CD14-positive monocyte (primary cell): ENCODE measurements around the gene PILRA. TPM values are rescaled to one million over a fixed set of nuclear protein-coding genes. Genes with fewer than 3 reads are reported as not detected.

Experiments used
- DNase-seq, 3 donors: peaks; one replicate each; pipeline ENCODE4 v3.0.0-alpha.2; 2011 to 2022
- H2AFZ ChIP-seq: 2 replicates; pipeline ENCODE4 v1.6.0; 2012; ENCODE audit warnings: mild to moderate bottlenecking, low read depth, low read length, inconsistent platforms; ENCODE audit not compliant: insufficient read depth, poor library complexity, severe bottlenecking
- H3K27ac ChIP-seq, 2 donors: 1 replicate in 1 of 2; 2 replicates in 1 of 2; pipeline ENCODE4 v1.5.1; 2012 to 2013; ENCODE audit warnings: low read length in 2 of 2, control low read depth in 1 of 2, inconsistent platforms in 1 of 2, low read depth in 1 of 2, mild to moderate bottlenecking in 1 of 2
- H3K27me3 ChIP-seq, 2 donors: one replicate each; pipeline versions ENCODE4 v1.6.0 to v1.6.1; 2011 to 2013; ENCODE audit warnings: low read length in 2 of 2; ENCODE audit not compliant: control insufficient read depth in 2 of 2, insufficient read depth in 2 of 2
- H3K36me3 ChIP-seq, 2 donors: replicated peaks in 1 of 2; 1 replicate in 1 of 2; 2 replicates in 1 of 2; pipeline versions ENCODE4 v1.5.1 to v1.6.1; 2012 to 2013; ENCODE audit warnings: low read length in 2 of 2, control low read depth in 1 of 2, inconsistent platforms in 1 of 2, mild to moderate bottlenecking in 1 of 2; ENCODE audit not compliant: insufficient read depth in 2 of 2, control insufficient read depth in 1 of 2
- H3K4me1 ChIP-seq, 2 donors: 1 replicate in 1 of 2; 2 replicates in 1 of 2; pipeline versions ENCODE4 v1.5.1 to v1.6.1; 2012 to 2013; ENCODE audit warnings: low read length in 2 of 2, control low read depth in 1 of 2, inconsistent platforms in 1 of 2, mild to moderate bottlenecking in 1 of 2, moderate library complexity in 1 of 2; ENCODE audit not compliant: insufficient read depth in 2 of 2, control insufficient read depth in 1 of 2
- H3K4me2 ChIP-seq: replicated peaks from 2 replicates; pipeline ENCODE3; 2012; ENCODE audit warnings: low read length, moderate library complexity, mild to moderate bottlenecking; ENCODE audit not compliant: poor library complexity, severe bottlenecking; ENCODE audit errors: extremely low read depth
- H3K4me3 ChIP-seq, 3 experiments: fragments of 200-600 bp in 1 of 3; sonication (generic) in 1 of 3; replicated peaks in 1 of 3; 1 replicate in 2 of 3; 2 replicates in 1 of 3; pipeline ENCODE4 v1.5.1; 2011 to 2013; ENCODE audit warnings: low read length in 3 of 3, mild to moderate bottlenecking in 3 of 3, control low read depth in 2 of 3, low read depth in 2 of 3, inconsistent platforms in 1 of 3, moderate library complexity in 1 of 3
- H3K79me2 ChIP-seq: 2 replicates; pipeline ENCODE4 v1.6.0; 2012; ENCODE audit warnings: mild to moderate bottlenecking, control low read depth, inconsistent platforms, low read length, moderate library complexity; ENCODE audit not compliant: insufficient read depth
- H3K9ac ChIP-seq: 2 replicates; pipeline ENCODE4 v1.6.0; 2017; ENCODE audit warnings: low read length, mild to moderate bottlenecking; ENCODE audit not compliant: insufficient read depth, poor library complexity, severe bottlenecking
- H3K9me3 ChIP-seq, 2 donors: replicated peaks in 1 of 2; 1 replicate in 1 of 2; 2 replicates in 1 of 2; pipeline versions ENCODE4 v1.5.1 to v1.6.1; 2012 to 2013; ENCODE audit warnings: low read length in 2 of 2, control low read depth in 1 of 2; ENCODE audit not compliant: control insufficient read depth in 1 of 2, insufficient read depth in 1 of 2
- H4K20me1 ChIP-seq: 2 replicates; pipeline ENCODE4 v1.6.0; 2012; ENCODE audit warnings: mild to moderate bottlenecking, low read length, control low read depth, moderate library complexity; ENCODE audit not compliant: insufficient read depth
- H3K27ac Mint-ChIP-seq, 7 donors: one replicate each; pipeline ENCODE4 v1.8.0; 2020; ENCODE audit warnings: mild to moderate bottlenecking in 7 of 7, mixed read lengths in 7 of 7, moderate library complexity in 6 of 7, inconsistent platforms in 2 of 7
- H3K27me3 Mint-ChIP-seq, 3 donors: one replicate each; pipeline ENCODE4 v1.8.0; 2021 to 2022; ENCODE audit warnings: low read depth in 3 of 3, mild to moderate bottlenecking in 3 of 3, mixed read lengths in 3 of 3, moderate library complexity in 3 of 3, inconsistent platforms in 1 of 3
- H3K36me3 Mint-ChIP-seq, 2 donors: one replicate each; pipeline ENCODE4 v1.8.0; 2020; ENCODE audit warnings: mixed read lengths in 2 of 2, inconsistent platforms in 1 of 2, mild to moderate bottlenecking in 1 of 2
- H3K4me1 Mint-ChIP-seq: one replicate; pipeline ENCODE4 v1.8.0; 2020; ENCODE audit warnings: mild to moderate bottlenecking, mixed read lengths
- H3K4me3 Mint-ChIP-seq, 2 donors: one replicate each; pipeline ENCODE4 v1.8.0; 2020; ENCODE audit warnings: mild to moderate bottlenecking in 2 of 2, mixed read lengths in 2 of 2, moderate library complexity in 1 of 2
- H3K9me3 Mint-ChIP-seq, 7 donors: one replicate each; pipeline ENCODE4 v1.8.0; 2020 to 2022; ENCODE audit warnings: mixed read lengths in 7 of 7, mild to moderate bottlenecking in 6 of 7, moderate library complexity in 6 of 7, inconsistent platforms in 2 of 7
- CTCF ChIP-seq: fragments of 200-600 bp; IDR thresholded peaks from one replicate; pipeline ENCODE4 v1.8.0; 2022; ENCODE audit warnings: antibody characterized with exemption, mild to moderate bottlenecking
- WGBS: methylation state at CpG from one replicate; pipeline ENCODE4 v1.1.5; 2013; ENCODE audit warnings: missing lambda C conversion rate; ENCODE audit not compliant: insufficient coverage; 5-methylcytosine and 5-hydroxymethylcytosine counted together
- intact Hi-C, 2 donors: fragments of 100-400 bp; cut with micrococcal nuclease; formaldehyde crosslinking; loops; one replicate each; pipeline versions ENCODE4 v1.15.0 to v1.15.1; 2023
- polyA plus RNA-seq, 3 donors: library from polyadenylated mRNA; depleted of rRNA in 1 of 3; unstranded in 2 of 3; stranded (reverse) in 1 of 3; fragments of 300-500 nt in 2 of 3; fragments of >200 nt in 1 of 3; fragmentation: Illumina TruSeq in 2 of 3; gene quantifications; 1 replicate in 2 of 3; 2 replicates in 1 of 3; pipeline ENCODE4 v1.2.3, GENCODE V29; 2012 to 2021

Gene PILRA
- polyA plus RNA-seq, 3 donors, result 316 to 491 (median 364) TPM

GRCh38 chr7:100402241-100402640, 29.0 kb downstream of the PILRA start:
- no peak overlapping the region for H3K9ac ChIP-seq
- H3K4me1 ChIP-seq, result peaks cover 16 to 33% of the 10 kb centered on the region in 2 donors
- H3K27me3 Mint-ChIP-seq, result peaks cover 0 to 2% (median 2%) of the 10 kb centered on the region in 3 donors
- peak overlapping the region in 3 of 7 donors; percentile 21 to 72 (median 34) for H3K27ac Mint-ChIP-seq
- H3K79me2 ChIP-seq, result peaks cover 6% of the 10 kb centered on the region
- H3K36me3 Mint-ChIP-seq, result peaks cover 84 to 91% of the 10 kb centered on the region in 2 donors
- H3K4me1 Mint-ChIP-seq, result peaks cover 46% of the 10 kb centered on the region
- peak overlapping the region in 1 of 2 donors; percentile 33 for H3K27ac ChIP-seq
- H3K9me3 ChIP-seq, result no peaks in the 10 kb centered on the region
- H3K4me3 ChIP-seq, result no peak overlapping the region
- no peak overlapping the region for H2AFZ ChIP-seq
- intact Hi-C loops, result loop anchor here in 1 of 2 donors (5.0 kb wide), 1 partner anchor 55 kb away; no protein-coding TSS in a partner anchor
- TF ChIP-seq CTCF, result no peak
- no peak overlapping the region for H3K4me3 Mint-ChIP-seq
- H3K27me3 ChIP-seq, result no peaks in the 10 kb centered on the region
- DNase-seq, result no peak
- H3K9me3 Mint-ChIP-seq, result peaks cover 0 to 3% (median 0%) of the 10 kb centered on the region in 7 donors
- WGBS, result 95% methylated on average over 2 of the region's 2 CpGs
- H3K36me3 ChIP-seq, result peaks cover 66 to 92% of the 10 kb centered on the region in 2 donors
- H4K20me1 ChIP-seq, result peaks cover 55% of the 10 kb centered on the region
- no peak overlapping the region for H3K4me2 ChIP-seq

- Histone ChIP-seq H3K36me3 (peaks cover 48 to 93% of the 10 kb centered on the region in 2 donors), H3K4me2 (no peak overlapping the region), H3K4me3 (no peak overlapping the region), H2AFZ (no peak overlapping the region), H3K27me3 (no peaks in the 10 kb centered on the region), H3K9ac (no peak overlapping the region), H4K20me1 (peaks cover 64% of the 10 kb centered on the region), H3K4me1 (peaks cover 0 to 18% of the 10 kb centered on the region in 2 donors), H3K27ac (no peak overlapping the region), H3K9me3 (no peaks in the 10 kb centered on the region), H3K79me2 (no peaks in the 10 kb centered on the region)
- DNase-seq, result no peak
- Mint-ChIP-seq H3K4me3 (no peak overlapping the region), H3K27me3 (no peaks in the 10 kb centered on the region), H3K4me1 (peaks cover 25% of the 10 kb centered on the region), H3K9me3 (no peaks in the 10 kb centered on the region), H3K36me3 (peaks cover 50 to 52% of the 10 kb centered on the region in 2 donors), H3K27ac (peak overlapping the region in 5 of 7 donors; percentile 14 to 33 (median 26))
- TF ChIP-seq CTCF, result no peak
- 100% methylated on average over 1 of the region's 6 CpGs for WGBS
- intact Hi-C loops, result loop anchor here in 1 of 2 donors (5.0 kb wide), 1 partner anchor 49 kb away; the partner anchor contains the start of gene PILRB
Observed at GRCh38 chr7:100406767-100407166, 33.5 kb downstream of the PILRA start.
